OCI-LY1 (cell line): ENCODE measurements around the gene FAM167B.

Source experiments
- CTCF ChIP-seq: fragments of 200-600 bp; sonication (generic), shearing (Covaris generic); IDR thresholded peaks from 2 replicates; pipeline ENCODE4 v1.5.1; 2017; ENCODE audit warnings: mild to moderate bottlenecking, antibody characterized with exemption, low read length, moderate library complexity, mixed read lengths
- EZH2 ChIP-seq: fragments of 200-600 bp; sonication (generic), shearing (Covaris generic); IDR thresholded peaks from 2 replicates; pipeline ENCODE4 v1.8.0; 2017; ENCODE audit warnings: borderline replicate concordance, mixed run types, mild to moderate bottlenecking, antibody characterized with exemption, low read length, moderate library complexity, mixed read lengths

- TF ChIP-seq CTCF (peak; percentile 94), EZH2 (no peak)
These were observed 1.2 kb downstream of the FAM167B start for GRCh38 chr1:32247983-32248889.
